ENCODE data around the gene NCAPH2.

NCAPH2 gene

GRCh38 chr22:50574383-50574755, 66.3 kb downstream of the NCAPH2 start:
- Histone ChIP-seq H3K4me3 (ENCODE audit: low read depth, low read length) (no peak overlapping the region), H3K27ac (ENCODE audit: extremely low read depth, low read depth, low read length) (no peak overlapping the region), H3K4me1 (ENCODE audit: control insufficient read depth, insufficient read depth, low read length) (no peaks in the 10 kb centered on the region), H3K36me3 (ENCODE audit: control insufficient read depth in 2 of 2, insufficient read depth in 1 of 2, low read length in 2 of 2) (peaks cover 41 to 92% of the 10 kb centered on the region in 2 experiments), H3K9me3 (ENCODE audit: control insufficient read depth, insufficient read depth, low read depth, low read length) (no peaks in the 10 kb centered on the region)
- ChIA-PET CTCF (interaction anchor here (1.0 to 3.1 kb wide), 4 partner anchors 11 to 118 kb away, joined by 4 to 35 read pairs (median 22); partner anchors contain the start of gene SYCE3), POLR2A (interaction anchor here (1.1 to 3.3 kb wide), 3 partner anchors 11 to 49 kb away, joined by 3 to 13 read pairs (median 3); partner anchors contain the start of genes SCO2 and SYCE3)
- TF ChIP-seq PBX3 (CRISPR knock-in tag; IDR thresholded peaks at IDR 0.05): no peak
- TF ChIP-seq GLI2 (tag by site-specific recombination; IDR thresholded peaks at IDR 0.05; ENCODE audit: borderline replicate concordance, low read depth): no peak
- TF ChIP-seq ZNF560 (tag by site-specific recombination; IDR thresholded peaks at IDR 0.05; ENCODE audit: borderline replicate concordance): no peak
- no peak for TF ChIP-seq ZNF416 (tag by site-specific recombination; IDR thresholded peaks at IDR 0.05)
- TF ChIP-seq ZNF626 (tag by site-specific recombination; IDR thresholded peaks at IDR 0.05): no peak
- no peak for TF ChIP-seq ZNF521 (tag by site-specific recombination; IDR thresholded peaks at IDR 0.05)
- TF ChIP-seq ZNF341 (tag by site-specific recombination; IDR thresholded peaks at IDR 0.05; ENCODE audit: low read depth): no peak
- no peak for TF ChIP-seq ZNF596 (tag by site-specific recombination; IDR thresholded peaks at IDR 0.05)
- no peak for TF ChIP-seq PATZ1 (tag by site-specific recombination; IDR thresholded peaks at IDR 0.05)
- TF ChIP-seq ZNF555 (tag by site-specific recombination; conservative IDR thresholded peaks at IDR 0.05): no peak
- TF ChIP-seq ZNF701 (tag by site-specific recombination; IDR thresholded peaks at IDR 0.05): no peak
- TF ChIP-seq ZNF112 (tag by site-specific recombination; IDR thresholded peaks at IDR 0.05): no peak
